Measurements from ENCODE around the gene IL20. TPM values are rescaled to one million over a fixed set of nuclear protein-coding genes. Genes with fewer than 3 reads are reported as not detected.

Gene IL20
- total RNA-seq, 3 donors from 2014 or later = not detected

DNA sequence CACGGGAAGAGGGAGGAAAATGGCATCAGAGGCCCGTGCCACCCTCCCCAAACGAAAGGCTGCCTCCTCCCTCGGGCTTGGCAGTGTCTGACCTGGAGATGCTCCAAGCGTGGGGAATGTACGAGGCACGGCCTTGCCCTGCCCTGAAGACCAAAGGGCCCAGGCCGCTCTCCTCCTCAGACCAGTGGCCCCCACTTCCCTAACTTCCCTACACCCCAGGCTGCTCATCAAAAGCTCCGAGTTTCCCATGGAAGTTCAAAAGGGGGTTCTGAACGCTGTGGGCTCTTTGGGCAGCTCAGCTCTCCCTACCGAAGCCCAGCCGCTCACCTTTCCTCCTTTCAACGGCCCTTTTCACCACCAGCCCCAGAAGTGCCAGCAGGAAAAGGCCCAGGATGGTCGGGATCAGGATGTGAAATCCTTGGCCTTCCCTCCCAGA, 44.5 kb downstream of the IL20 start:
- no peak overlapping the region for H3K4me3 ChIP-seq
- TF ChIP-seq CTCF (IDR thresholded peaks at IDR 0.05) = no peak
- DNase-seq (no peak), ATAC-seq (peak; percentile 14)
- no peaks in the 10 kb centered on the region for H3K9me3 ChIP-seq
- H3K36me3 ChIP-seq (ENCODE audit: low read depth) = no peaks in the 10 kb centered on the region
- intact Hi-C loops (cut with DNase I, micrococcal nuclease) = loop anchor here (5.0 to 10.0 kb wide), 4 partner anchors 98 to 275 kb away; partner anchors contain the start of gene DYRK3 (in 1 of the 2)
- peaks cover 18% of the 10 kb centered on the region for H3K4me1 ChIP-seq (ENCODE audit: low read depth)

DNA sequence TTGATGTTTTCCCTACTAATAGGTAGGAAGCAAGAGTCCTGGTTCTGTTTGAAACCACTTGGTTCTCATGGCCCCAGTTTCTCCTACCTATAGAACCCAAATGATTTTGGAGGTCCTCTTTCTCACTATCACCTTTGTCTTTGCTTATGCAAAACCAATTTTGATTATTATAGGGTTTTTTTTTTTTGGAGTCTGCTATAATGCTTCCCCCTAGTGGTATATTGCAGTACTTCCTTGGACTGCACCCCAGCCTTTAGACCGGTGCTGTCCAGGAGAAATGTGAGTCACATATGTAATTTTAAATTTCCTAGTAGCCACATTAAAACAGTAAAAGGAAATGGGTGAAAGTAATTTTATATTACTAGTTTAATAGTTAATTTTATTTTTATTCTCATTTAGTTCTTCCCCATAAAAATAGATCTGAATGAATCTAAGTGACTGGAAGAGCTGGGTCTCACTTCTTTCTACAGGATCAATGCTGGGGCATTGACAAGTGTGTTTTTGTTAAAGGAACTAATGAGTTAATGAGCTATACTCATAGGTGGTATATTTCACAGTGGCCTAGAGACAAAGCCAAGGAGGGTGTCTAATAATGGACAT, 45.7 kb downstream of the IL20 start:
- peak in 1 of 3 donors; percentile 60 for DNase-seq
- intact Hi-C loops (cut with DNase I, micrococcal nuclease) = loop anchor here (5.0 to 10.0 kb wide), 4 partner anchors 99 to 276 kb away; partner anchors contain the start of gene DYRK3 (in 1 of the 2)
- peak; percentile 77 for TF ChIP-seq CTCF (IDR thresholded peaks at IDR 0.05)

GRCh38 chr1:206912445-206913095, 47.1 kb downstream of the IL20 start:
- Histone ChIP-seq H3K4me1 (ENCODE audit: low read depth) (peaks cover 16% of the 10 kb centered on the region), H3K36me3 (ENCODE audit: low read depth) (no peaks in the 10 kb centered on the region), H3K9me3 (no peaks in the 10 kb centered on the region), H3K4me3 (no peak overlapping the region)
- ATAC-seq = peak; percentile 65
- DNase-seq = peak in 2 of 3 donors; percentile 60 to 81
- intact Hi-C loops (cut with DNase I, micrococcal nuclease) = loop anchor here (5.0 to 10.0 kb wide), 4 partner anchors 100 to 278 kb away; partner anchors contain the start of gene DYRK3 (in 1 of the 2)
- TF ChIP-seq CTCF (IDR thresholded peaks at IDR 0.05) = peak; percentile 72

More for the DNA sequence above, 45.7 kb downstream of the IL20 start:
- Histone ChIP-seq H3K4me1 (ENCODE audit: low read depth) (peaks cover 16% of the 10 kb centered on the region), H3K36me3 (ENCODE audit: low read depth) (no peaks in the 10 kb centered on the region), H3K9me3 (no peaks in the 10 kb centered on the region), H3K4me3 (no peak overlapping the region)
- ATAC-seq = peak; percentile 50

- Histone ChIP-seq H3K9me3 (no peaks in the 10 kb centered on the region), H3K4me1 (ENCODE audit: low read depth) (peaks cover 11% of the 10 kb centered on the region), H3K4me3 (no peak overlapping the region), H3K36me3 (ENCODE audit: low read depth) (no peaks in the 10 kb centered on the region)
- ATAC-seq (no peak), DNase-seq (no peak)
- TF ChIP-seq CTCF (IDR thresholded peaks at IDR 0.05) = no peak
- intact Hi-C loops (cut with DNase I, micrococcal nuclease) = loop anchor here (5.0 to 10.0 kb wide), 4 partner anchors 102 to 279 kb away; partner anchors contain the start of gene DYRK3 (in 1 of the 2)
These were observed 48.5 kb downstream of the IL20 start for GRCh38 chr1:206913766-206914537.

DNA sequence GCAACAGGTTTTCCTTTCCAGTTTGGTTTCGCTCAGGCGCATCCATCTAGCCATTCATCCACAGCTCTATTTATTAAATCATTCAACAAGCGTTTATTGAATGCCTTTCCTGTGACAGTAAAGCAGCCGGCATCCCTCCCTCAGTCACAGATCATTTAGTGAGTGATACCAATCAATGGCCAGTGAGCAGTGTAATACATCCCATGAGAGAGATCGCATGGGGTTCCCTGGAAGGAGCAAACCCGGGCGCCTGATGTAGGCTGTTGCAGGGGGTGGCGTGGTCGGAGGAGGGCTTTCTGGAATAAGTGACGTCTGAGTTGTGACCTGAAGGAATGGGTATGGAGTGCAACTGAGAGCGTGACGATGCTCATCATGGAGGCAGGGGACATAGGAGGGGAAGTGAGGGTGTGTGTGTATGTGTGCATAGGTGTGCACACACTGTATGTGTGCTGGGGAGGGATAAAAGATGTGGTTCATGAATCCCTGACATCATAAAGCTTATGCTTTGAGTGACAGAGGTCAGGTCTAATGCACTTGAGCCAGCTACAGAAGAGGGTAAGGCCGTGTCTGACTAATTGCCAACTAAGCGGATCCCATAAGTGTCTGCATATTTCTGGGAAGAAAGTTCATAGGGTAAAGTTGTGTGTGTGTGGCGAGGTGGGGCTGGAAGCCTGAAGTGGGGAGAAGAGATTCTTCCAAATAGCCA, 49.8 kb downstream of the IL20 start:
- H3K36me3 ChIP-seq (ENCODE audit: low read depth) = no peaks in the 10 kb centered on the region
- DNase-seq (no peak), ATAC-seq (no peak)
- peaks cover 5% of the 10 kb centered on the region for H3K4me1 ChIP-seq (ENCODE audit: low read depth)
- H3K4me3 ChIP-seq = no peak overlapping the region
- TF ChIP-seq CTCF (IDR thresholded peaks at IDR 0.05) = no peak
- intact Hi-C loops (cut with DNase I, micrococcal nuclease) = loop anchor here (10.0 kb wide), 2 partner anchors 180 to 280 kb away; partner anchors contain the start of gene DYRK3 (in 1 of the 2)
- H3K9me3 ChIP-seq = no peaks in the 10 kb centered on the region
